HG03196 (cell line): Measurements from ENCODE around the gene NKX6-2.

Experiments
- ATAC-seq: cut with Tn5 transposase; IDR thresholded peaks from one replicate; pipeline ENCODE4 v1.9.1; 2021; ENCODE audit not compliant: unreplicated experiment

The NKX6-2 gene

GRCh38 chr10:132813560-132814468 is 27.9 kb upstream of the NKX6-2 start:
- no peak for ATAC-seq

- ATAC-seq, result no peak
Observed at GRCh38 chr10:132813001-132813401, 27.1 kb upstream of the NKX6-2 start.

- no peak for ATAC-seq
Observed at GRCh38 chr10:132812520-132812919, 26.6 kb upstream of the NKX6-2 start.

DNA sequence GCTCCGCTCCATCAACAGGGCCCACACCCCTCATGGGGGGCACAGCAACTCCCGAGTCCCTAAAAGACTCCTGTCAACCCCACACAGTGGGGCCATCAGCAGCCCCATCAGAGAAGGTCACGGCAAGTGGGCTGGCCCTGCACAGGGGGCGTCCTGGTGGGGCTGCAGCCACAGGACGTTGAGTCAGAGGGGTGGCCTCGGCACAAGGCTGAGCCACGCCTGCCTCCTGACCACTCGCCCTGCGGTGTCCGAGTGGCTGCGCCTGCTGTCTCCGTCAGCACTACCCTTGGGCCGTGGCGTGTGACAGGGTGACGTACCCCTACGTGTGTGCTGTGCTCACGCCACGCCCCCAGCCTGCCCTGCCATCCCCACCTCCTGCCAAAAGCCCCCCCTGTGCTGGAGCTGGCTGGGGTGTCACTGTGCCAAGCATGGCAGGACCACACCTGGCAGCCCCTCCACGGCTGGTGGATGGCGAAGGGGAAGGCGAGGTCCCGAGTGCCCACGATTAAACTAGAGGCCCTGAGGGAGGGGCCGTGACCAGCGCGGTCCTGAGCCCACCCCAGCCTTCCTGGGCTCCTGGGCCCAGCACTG is 26.0 kb upstream of the NKX6-2 start:
- no peak for ATAC-seq

DNA sequence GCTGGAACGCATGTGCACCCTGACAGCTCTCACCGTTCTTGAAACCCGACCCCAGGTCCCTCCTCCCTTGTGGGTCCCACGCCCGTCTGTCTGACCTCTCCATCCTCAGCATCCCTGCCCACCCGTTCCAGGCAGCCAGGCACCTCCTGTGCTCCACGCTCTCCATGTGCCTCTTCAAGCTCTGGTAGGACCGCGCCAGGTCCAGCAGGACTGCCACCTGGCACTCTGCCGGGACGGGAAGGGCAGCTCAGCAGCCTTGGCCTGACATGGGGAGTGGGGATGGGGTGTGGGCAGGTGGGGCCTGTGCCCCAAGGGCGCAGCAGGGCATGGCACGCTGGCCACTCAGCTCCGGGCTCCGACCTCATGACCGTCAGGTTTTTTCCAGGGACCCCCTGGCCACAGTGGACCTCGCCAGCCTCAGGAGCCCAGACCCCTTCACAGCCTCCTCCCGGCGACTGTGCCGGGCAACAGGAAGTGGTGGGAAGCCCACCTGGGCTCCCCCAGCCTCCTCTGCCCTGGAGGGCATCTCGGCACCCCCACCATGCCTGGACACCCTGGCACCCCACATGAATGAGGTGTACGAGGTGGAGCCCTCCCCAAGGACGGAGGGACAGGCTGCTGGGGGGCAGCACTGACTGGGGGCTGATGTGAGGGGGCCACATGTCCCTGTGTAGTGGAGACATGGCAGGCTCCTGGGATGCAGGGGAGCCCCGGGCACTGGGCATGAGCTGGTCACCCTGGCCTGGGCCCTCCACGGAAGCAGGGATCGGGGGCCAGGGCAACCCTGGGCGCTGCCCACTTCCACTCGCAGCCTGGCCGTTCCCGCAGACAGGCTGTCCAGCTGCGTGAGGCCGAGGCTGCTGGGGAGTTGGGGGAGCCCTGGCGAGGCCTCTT is 25.1 kb upstream of the NKX6-2 start:
- no peak for ATAC-seq

- ATAC-seq, result no peak
Observed at GRCh38 chr10:132810141-132810806, 24.3 kb upstream of the NKX6-2 start.

- ATAC-seq, result no peak
Observed at GRCh38 chr10:132809232-132810140, 23.5 kb upstream of the NKX6-2 start.

GRCh38 chr10:132808383-132809231 is 22.7 kb upstream of the NKX6-2 start:
- ATAC-seq, result no peak

DNA sequence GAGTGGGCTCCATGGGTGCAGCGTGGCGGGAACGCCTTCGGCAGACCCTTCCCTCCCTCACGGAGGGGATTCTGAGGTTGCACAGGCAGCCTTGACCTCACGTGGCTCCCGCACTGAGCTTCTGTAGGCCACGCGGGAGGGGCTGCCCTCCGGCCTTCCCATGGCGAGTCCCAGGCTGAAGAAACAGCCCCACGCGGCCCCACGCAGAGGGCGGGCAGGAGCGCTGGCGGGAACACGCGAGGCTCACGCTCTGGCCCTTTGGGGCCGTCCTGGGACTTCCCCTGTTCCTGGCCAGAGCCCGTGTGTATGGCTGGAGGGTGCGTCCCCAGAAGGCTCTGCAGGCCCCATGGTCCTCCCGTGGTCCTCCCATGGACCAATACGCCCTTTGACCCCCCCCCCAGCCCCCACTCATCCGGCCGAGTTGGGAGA is 21.7 kb upstream of the NKX6-2 start:
- no peak for ATAC-seq

GRCh38 chr10:132806561-132807003 is 20.6 kb upstream of the NKX6-2 start:
- ATAC-seq, result no peak

DNA sequence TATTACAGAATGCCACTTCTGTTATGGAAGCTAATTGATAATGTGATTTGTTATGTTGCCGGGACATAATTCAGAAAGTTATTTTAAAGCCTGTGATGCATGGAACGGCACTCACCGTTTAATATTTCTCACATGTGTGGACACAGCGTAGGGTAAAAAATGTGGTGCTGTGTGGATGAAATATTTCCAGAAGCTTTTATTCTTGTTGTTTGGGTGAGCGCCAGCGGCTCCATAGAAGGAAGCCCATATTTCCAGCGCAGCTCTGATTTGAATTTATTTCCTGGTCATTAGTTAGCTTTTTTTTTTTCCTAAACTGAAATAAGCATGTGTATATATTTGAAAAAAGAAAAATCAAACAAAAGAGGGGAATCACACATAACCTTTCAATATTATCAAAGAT is 20.2 kb upstream of the NKX6-2 start:
- no peak for ATAC-seq

GRCh38 chr10:132805599-132805998 is 19.7 kb upstream of the NKX6-2 start:
- no peak for ATAC-seq

GRCh38 chr10:132804785-132805426 is 19.0 kb upstream of the NKX6-2 start:
- no peak for ATAC-seq

DNA sequence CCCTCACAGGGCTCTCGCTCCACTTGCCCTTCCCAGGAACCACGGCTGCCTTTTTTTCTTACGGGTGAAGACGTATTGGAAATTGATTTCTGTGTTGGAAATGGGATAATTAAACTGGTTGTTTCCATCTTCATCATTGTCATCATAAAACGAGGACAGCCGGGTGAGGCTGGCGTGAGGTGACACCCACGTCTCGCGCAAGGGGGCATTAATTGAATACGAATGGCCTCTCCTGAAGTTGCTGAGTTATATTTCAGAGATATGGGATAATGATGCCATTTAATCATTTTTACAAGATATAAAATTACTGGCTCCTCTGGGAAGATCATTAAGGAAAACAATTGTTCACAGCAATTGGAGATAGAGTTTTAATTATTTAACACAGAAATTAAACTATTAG is 18.3 kb upstream of the NKX6-2 start:
- no peak for ATAC-seq

DNA sequence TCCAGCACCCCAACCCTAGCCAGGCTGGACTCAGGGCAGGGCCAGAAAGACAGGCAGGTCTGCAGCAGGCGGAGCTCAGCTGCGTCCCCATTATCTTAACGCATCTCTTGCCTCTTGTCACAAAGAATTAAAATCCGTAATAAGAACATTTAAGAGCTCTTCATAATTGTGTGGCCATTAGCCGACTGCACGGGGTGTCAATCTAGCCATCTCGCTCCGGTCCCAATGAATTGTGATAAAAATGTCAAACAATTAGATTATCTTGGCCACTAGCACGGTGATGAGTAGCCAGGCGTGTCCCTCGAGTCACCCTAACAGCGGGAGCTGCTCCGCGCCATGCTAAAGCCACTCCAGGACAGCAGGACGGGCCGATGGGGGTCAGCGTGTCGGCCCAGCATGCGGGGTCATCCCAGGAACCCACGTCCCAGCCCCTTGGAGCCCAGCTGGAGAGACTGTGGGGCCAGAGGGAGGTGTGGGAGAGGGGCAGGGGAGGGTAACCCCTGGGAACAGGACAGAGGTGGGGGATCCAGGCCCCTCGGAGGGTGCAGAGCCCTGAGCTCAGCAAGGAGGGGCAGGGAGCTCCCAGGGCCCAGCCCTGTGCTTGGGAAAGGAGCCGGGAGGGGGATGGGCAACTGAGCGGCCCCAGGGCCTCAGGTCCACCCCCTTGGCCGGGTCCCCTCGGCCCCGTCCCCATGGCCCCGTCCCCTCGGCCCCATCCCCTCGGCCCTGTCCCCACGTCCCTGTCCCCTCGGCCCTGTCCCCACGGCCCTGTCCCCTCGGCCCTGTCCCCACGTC is 17.7 kb upstream of the NKX6-2 start:
- ATAC-seq, result no peak

GRCh38 chr10:132802694-132803320 is 16.9 kb upstream of the NKX6-2 start:
- no peak for ATAC-seq

GRCh38 chr10:132802048-132802447 is 16.1 kb upstream of the NKX6-2 start:
- no peak for ATAC-seq
